GM18502 (cell line): Measurements from ENCODE around the gene EN1.

Experiments used
- ATAC-seq: cut with Tn5 transposase; IDR thresholded peaks from one replicate; pipeline ENCODE4 v1.9.1; 2021; ENCODE audit warnings: mild to moderate bottlenecking; ENCODE audit not compliant: unreplicated experiment, poor library complexity

EN1 gene

GRCh38 chr2:118856330-118856977, 9.0 kb upstream of the EN1 start:
- ATAC-seq: no peak

GRCh38 chr2:118855451-118856279, 8.2 kb upstream of the EN1 start:
- ATAC-seq: peak; percentile 87

DNA sequence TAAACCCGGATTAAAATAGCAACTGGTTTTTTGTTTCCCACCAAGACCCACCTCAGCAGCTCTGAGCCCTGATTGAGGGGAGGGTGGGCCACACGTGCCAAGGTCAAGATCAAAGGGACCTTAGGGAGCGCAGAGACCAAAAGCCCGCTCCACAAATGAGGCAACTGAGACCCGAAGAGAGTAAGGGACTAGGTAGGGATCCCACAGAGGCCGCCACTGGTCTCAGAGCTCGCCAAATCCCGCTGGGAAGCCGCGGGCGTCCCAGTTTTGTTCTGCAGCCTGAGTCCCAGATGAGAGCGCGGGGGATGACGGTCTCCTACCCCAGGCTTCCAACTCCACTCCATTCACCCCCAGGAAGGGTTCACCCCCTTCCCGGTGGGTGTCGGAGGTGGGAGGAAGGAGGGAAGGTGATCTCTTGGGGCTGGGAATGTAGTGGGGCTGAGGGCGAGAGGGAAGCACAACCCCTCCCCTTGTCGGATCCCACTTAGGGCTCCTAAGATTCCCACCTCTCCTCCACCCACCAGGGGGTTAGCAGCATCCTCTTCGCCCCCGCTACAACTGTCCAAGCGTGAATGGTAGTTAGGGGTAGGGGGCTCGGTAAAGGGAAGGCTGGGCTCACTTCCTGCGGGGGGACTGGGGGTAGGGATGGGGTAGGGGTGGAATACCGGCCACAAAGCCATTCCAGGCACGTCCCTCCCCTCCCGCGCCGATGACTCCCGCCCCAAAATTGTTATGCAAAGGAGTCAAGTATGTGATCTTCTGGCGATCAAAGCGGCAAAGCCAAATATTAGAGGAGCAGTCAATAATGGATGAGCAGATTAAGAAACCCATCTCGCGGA, 7.3 kb upstream of the EN1 start:
- no peak for ATAC-seq

DNA sequence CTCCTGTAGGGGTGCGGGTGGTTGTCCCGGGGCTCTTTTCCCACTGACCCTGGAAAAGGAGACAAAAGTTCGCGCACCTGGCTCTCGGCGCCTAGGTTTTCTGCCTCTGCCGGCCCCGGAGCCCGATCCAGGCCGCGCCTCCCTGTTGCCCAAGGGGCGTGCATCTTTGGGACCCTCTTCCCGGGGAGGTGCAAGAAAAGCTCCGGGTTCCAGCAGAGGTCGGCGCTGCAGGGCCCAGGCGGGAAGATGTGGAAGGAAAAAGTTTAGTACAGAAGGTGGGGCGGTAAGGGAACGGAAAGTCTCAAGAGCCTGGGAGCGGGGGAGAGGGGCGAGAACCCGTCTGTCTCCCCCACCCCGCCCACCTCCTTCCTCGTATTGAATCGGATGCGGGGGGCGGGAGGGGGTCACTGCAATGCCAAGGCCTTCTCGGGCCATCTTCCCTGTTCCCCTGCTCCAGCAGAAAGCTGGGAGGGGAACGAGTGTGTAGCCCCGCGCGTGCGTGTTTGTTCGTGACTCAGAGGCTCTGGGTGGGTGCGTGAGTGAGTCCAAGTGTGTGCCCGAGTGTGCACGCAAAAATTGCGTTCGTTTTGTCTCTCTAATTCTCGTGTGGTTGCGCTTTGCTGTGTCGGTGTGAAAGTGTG, 6.3 kb upstream of the EN1 start:
- ATAC-seq: no peak

DNA sequence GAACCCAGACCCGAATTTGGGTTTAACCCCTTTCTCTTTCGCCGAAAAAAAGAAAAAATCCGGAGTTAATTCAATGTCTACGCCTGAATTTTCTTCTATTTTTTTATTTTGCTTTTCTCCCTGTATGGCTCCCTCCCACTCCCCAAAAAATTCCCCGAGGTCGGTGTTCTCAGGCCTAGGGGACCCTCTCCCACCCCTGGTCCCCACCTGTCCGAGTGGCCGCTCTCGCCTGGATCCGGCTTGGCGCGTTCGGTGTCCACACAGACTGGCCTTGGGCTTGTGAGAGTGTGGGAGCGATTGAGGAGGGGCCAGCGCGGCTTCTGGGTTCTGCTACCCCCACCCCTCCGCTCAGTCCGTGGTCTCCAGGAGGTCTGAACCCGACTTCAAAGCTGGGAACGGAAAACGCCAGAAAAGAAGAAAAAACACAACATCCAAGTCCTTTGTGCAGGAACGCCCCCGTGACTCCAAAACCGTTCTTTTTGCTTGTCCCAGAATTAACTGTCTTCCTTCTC, 5.7 kb upstream of the EN1 start:
- no peak for ATAC-seq

- no peak for ATAC-seq
Observed at GRCh38 chr2:118852605-118853128, 5.2 kb upstream of the EN1 start.

DNA sequence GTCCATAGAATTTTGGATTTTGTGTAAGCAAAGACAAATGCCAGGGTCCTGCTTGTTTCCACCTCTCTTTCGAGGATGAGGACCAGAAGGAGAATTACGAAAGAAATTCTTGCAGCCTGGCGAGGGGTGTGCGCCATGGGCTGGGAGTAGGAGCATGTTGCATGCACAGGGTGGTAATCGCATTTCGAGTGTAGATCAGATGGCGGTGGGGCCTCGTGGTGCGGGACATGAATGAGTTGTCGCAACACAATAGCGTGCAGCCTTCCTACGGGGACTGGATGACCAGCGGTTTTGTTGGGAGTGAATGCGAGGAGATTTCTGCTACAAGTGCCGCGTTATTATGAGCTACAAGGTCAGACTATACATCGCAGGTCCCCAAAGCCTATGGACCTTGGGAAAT, 4.2 kb upstream of the EN1 start:
- ATAC-seq: no peak

DNA sequence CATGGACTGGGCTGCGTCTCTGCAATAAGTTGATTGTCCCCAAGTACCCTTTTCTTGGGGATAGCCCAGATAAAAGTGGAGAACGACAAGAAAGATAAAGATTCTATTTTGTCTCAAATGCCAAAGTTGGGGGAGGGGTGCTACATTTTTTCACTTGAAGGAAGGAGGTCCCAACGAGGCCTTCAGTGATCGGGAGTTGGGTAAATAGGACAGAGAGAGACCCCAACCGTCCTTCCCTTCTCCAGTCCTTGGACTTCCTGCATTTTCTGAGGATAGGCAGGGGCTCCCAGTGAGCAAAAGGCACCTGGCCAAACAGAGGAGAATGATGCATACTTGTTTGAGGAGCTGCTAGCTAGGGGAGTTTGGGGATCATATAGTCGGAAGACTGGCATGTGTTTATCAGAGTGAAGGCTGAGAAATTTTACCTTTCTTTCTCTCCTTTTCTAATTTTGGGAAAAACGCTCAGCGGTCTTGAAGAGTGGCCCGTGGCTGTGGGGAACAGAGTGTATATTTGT, 3.5 kb upstream of the EN1 start:
- ATAC-seq: no peak

GRCh38 chr2:118850168-118850900, 2.9 kb upstream of the EN1 start:
- no peak for ATAC-seq

- no peak for ATAC-seq
Observed at GRCh38 chr2:118849226-118850167, 2.0 kb upstream of the EN1 start.

- ATAC-seq: no peak
Observed at GRCh38 chr2:118848381-118849225, 1.2 kb upstream of the EN1 start.

DNA sequence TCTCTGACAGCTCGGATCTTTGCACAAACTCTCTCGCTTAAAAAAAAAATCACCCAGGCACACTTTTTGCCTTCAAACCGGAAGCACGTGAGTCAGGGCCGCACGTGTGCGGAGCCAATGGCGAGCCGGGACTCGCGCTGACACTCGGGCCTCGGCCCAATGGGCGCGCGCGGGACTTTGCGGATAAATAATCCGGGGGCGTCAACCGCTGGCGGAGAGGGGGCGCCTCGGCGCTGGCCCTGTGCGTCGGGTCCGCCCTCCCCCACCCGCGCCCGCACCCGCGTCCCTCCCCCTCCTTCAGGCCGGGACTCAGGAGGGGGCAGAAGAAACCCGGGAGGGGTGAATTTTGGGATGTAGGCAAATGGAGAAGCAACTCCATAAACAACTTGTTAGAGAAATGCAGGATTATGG, 319 bp upstream of the EN1 start:
- ATAC-seq: no peak

- ATAC-seq: no peak
Observed at GRCh38 chr2:118846442-118846952, 951 bp downstream of the EN1 start.

DNA sequence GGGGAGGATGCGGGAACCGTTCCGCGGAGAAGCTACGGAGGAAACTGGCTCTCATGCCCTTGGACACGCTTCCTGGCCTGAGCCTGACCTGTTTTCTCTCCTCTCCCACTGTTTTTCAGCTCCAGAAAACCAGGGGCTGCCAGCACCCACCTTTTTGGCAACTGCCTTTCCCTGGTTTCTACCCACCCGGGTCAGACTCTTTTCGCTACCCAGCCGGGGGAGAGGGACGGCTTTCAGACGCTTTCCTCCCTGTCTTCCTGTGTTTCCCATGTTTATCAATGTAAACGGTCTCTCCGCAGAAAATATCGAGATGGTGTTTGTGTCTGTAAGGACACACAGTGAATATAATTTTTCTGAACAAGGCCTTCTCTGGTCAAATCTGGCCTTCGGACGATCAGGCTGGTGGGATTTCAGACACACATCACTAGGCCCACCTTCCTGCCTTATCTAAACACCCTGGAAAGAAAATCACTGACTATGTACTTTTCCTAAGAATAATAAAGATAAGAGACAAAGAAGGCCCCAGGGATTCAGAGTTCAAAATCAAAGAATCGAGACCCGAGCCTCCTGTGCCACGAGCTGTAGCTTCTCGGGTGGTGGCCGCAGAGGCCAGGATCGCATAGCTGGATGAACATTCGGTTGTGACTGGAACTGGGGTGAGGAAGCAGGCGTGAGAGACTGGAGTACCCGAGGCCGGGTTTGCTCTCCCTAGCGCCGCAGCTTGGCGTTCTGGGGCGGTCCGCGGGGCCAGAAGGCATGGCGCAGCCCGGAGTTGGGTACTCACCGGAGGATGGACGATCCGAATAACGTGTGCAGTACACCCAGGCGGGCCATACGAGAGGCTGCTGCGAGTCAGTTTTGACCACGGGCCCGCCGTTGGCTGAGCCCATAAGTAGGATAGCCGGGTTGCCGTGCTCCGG, 1.7 kb downstream of the EN1 start:
- no peak for ATAC-seq

- ATAC-seq: no peak
Observed at GRCh38 chr2:118845005-118845521, 2.4 kb downstream of the EN1 start.
